ENCODE results near the gene TMEFF2. TPM values are rescaled to one million over a fixed set of nuclear protein-coding genes. Genes with fewer than 3 reads are reported as not detected.

TMEFF2 gene
- total RNA-seq, 4 donors from 2014 or later: 1.5 TPM; not detected in 3

GRCh38 chr2:192155511-192156118 is 39.1 kb downstream of the TMEFF2 start:
- H3K27me3 ChIP-seq: no peaks in the 10 kb centered on the region
- TF ChIP-seq POLR2A (IDR thresholded peaks at IDR 0.05) (no peak), CTCF (IDR thresholded peaks at IDR 0.05) (no peak)
- H3K27ac ChIP-seq: no peak overlapping the region

GRCh38 chr2:192153561-192153960 is 41.2 kb downstream of the TMEFF2 start:
- no peak for TF ChIP-seq POLR2A (IDR thresholded peaks at IDR 0.05)
- no peak for TF ChIP-seq CTCF (IDR thresholded peaks at IDR 0.05)
- intact Hi-C loops (cut with DNase I; ENCODE audit: low total_unique reads): no loop called here
- H3K4me1 ChIP-seq: no peaks in the 10 kb centered on the region
- no peaks in the 10 kb centered on the region for H3K36me3 ChIP-seq
- no peak overlapping the region for H3K27ac ChIP-seq
- no peaks in the 10 kb centered on the region for H3K9me3 ChIP-seq
- DNase-seq: no peak
- no peaks in the 10 kb centered on the region for H3K27me3 ChIP-seq
- H3K4me3 ChIP-seq: no peak overlapping the region

More at GRCh38 chr2:192155511-192156118, 39.1 kb downstream of the TMEFF2 start:
- intact Hi-C loops (cut with DNase I; ENCODE audit: low total_unique reads): no loop called here
- Histone ChIP-seq H3K9me3 (no peaks in the 10 kb centered on the region), H3K4me3 (no peak overlapping the region), H3K4me1 (no peaks in the 10 kb centered on the region), H3K36me3 (no peaks in the 10 kb centered on the region)
- no peak for DNase-seq

GRCh38 chr2:192151853-192152252 is 42.9 kb downstream of the TMEFF2 start:
- Histone ChIP-seq H3K4me1 (no peaks in the 10 kb centered on the region), H3K36me3 (no peaks in the 10 kb centered on the region), H3K4me3 (no peak overlapping the region), H3K27me3 (no peaks in the 10 kb centered on the region), H3K27ac (no peak overlapping the region), H3K9me3 (no peaks in the 10 kb centered on the region)
- no peak for TF ChIP-seq POLR2A (IDR thresholded peaks at IDR 0.05)
- TF ChIP-seq CTCF (IDR thresholded peaks at IDR 0.05): no peak
- no peak for DNase-seq
- intact Hi-C loops (cut with DNase I; ENCODE audit: low total_unique reads): no loop called here

GRCh38 chr2:192150166-192150565 is 44.6 kb downstream of the TMEFF2 start:
- H3K4me1 ChIP-seq: no peaks in the 10 kb centered on the region
- no peaks in the 10 kb centered on the region for H3K27me3 ChIP-seq
- intact Hi-C loops (cut with DNase I; ENCODE audit: low total_unique reads): no loop called here
- TF ChIP-seq CTCF (IDR thresholded peaks at IDR 0.05) (no peak), POLR2A (IDR thresholded peaks at IDR 0.05) (no peak)
- no peak overlapping the region for H3K4me3 ChIP-seq
- DNase-seq: no peak
- no peaks in the 10 kb centered on the region for H3K36me3 ChIP-seq
- no peak overlapping the region for H3K27ac ChIP-seq
- no peaks in the 10 kb centered on the region for H3K9me3 ChIP-seq

- DNase-seq: no peak
- TF ChIP-seq POLR2A (IDR thresholded peaks at IDR 0.05) (no peak), CTCF (IDR thresholded peaks at IDR 0.05) (peak in 1 of 4 experiments; percentile 8)
- Histone ChIP-seq H3K36me3 (peaks cover 0 to 1% of the 10 kb centered on the region in 2 donors), H3K27me3 (no peaks in the 10 kb centered on the region), H3K27ac (peak overlapping the region; percentile 8 to 28), H3K4me1 (no peaks in the 10 kb centered on the region), H3K9me3 (no peaks in the 10 kb centered on the region), H3K4me3 (no peak overlapping the region)
- intact Hi-C loops (cut with DNase I; ENCODE audit: low total_unique reads): no loop called here
These were observed 46.0 kb downstream of the TMEFF2 start for GRCh38 chr2:192148620-192149321.
